ENCODE results near the gene CFHR4. TPM values are rescaled to one million over a fixed set of nuclear protein-coding genes. Genes with fewer than 3 reads are reported as not detected.
"Not testable (repeated sequence)": the region's sequence is repeated elsewhere in the genome, so short reads cannot be mapped to it uniquely, and the experiment has no call there.

CFHR4 gene
- total RNA-seq, 1 donor = not detected

DNA sequence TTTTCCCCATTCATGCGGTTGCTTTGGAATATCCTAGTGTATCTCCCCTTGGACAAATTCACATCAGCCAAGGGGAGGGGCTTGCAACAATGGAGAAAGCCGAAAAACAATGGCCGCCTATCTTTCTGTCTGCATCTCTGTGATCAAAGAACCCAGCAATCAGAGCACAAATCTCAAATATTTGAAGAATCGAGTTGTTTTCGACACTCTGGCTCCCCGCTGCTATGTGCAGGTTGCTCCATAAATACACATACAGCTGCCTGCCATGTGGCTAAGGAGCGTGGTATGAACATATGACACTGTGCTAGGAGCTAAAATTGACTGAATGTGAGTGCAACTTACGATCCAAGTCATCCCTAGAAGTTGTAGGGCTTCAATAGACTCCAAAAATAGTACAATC lies 8.5 kb downstream of the CFHR4 start:
- TF ChIP-seq, protein P1, sequence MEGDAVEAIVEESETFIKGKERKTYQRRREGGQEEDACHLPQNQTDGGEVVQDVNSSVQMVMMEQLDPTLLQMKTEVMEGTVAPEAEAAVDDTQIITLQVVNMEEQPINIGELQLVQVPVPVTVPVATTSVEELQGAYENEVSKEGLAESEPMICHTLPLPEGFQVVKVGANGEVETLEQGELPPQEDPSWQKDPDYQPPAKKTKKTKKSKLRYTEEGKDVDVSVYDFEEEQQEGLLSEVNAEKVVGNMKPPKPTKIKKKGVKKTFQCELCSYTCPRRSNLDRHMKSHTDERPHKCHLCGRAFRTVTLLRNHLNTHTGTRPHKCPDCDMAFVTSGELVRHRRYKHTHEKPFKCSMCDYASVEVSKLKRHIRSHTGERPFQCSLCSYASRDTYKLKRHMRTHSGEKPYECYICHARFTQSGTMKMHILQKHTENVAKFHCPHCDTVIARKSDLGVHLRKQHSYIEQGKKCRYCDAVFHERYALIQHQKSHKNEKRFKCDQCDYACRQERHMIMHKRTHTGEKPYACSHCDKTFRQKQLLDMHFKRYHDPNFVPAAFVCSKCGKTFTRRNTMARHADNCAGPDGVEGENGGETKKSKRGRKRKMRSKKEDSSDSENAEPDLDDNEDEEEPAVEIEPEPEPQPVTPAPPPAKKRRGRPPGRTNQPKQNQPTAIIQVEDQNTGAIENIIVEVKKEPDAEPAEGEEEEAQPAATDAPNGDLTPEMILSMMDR (IDR thresholded peaks at IDR 0.05; ENCODE audit: insufficient read depth, low read depth, low read length) = no peak
- H3K4me3 ChIP-seq (ENCODE audit: low read depth, low read length) = no peak overlapping the region
- no peak for DNase-seq (ENCODE audit: low read depth)

DNA sequence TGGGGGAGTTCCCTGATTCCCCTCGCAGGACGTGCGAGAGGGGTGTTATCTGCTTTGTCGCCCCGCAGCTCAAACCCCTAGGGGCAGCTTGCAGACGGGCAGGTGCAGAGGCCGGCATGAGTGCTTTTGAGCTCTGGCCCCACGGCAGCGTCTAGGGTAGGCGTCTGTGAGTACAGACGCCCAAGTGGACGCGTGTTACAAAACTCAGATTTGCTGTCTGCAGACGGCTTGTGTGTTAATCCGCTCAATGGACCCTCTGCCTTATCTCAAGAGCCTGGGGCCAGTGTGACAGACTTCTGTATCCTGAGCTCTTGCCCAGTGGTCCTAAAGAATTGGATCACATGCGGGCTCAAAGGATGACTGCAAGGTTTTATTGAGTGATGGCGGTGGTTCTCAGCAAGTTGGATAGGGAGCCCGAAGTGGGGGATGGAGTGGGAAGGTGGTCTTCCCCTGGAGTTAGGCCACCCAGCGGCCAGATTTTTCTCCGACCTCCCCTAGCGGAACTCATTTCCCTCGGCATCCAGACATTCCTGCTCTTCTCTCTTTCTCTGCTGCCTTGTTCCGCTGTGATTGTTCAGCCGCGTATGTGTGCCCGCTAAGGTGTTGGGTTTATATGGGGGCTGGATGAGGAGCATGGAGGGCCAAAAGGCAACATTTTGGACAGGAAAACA lies 9.4 kb downstream of the CFHR4 start:
- TF ChIP-seq, protein P1 (IDR thresholded peaks at IDR 0.05; ENCODE audit: insufficient read depth, low read depth, low read length) = no peak
- no peak overlapping the region for H3K4me3 ChIP-seq (ENCODE audit: low read depth, low read length)
- no peak for DNase-seq (ENCODE audit: low read depth)

DNA sequence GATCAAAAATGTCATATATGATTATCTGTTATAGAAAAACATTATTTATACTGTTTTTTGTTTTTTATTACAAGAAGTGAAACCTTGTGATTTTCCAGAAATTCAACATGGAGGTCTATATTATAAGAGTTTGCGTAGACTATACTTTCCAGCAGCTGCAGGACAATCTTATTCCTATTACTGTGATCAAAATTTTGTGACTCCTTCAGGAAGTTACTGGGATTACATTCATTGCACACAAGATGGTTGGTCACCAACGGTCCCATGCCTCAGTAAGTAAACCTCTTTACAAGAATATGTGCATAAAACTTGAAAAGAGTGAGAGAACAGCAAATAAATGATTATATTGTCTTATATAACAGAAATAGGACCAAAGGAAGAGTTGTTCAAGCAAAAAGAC lies 14.5 kb downstream of the CFHR4 start:
- TF ChIP-seq, protein P1 (IDR thresholded peaks at IDR 0.05; ENCODE audit: insufficient read depth, low read depth, low read length) = no peak
- H3K4me3 ChIP-seq (ENCODE audit: low read depth, low read length) = no peak overlapping the region
- DNase-seq (ENCODE audit: low read depth) = no peak

DNA sequence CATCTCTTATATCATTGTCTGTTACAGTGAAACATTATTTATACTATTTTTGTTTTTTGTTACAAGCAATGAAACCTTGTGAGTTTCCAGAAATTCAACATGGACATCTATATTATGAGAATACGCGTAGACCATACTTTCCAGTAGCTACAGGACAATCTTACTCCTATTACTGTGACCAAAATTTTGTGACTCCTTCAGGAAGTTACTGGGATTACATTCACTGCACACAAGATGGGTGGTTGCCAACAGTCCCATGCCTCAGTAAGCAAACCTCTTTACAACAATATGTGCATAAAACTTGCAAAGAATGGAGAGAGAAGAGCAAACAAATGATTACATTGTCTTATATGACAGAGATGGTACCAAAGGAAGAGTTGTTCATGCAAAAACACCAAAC lies 22.4 kb downstream of the CFHR4 start:
- TF ChIP-seq, protein P1 (IDR thresholded peaks at IDR 0.05; ENCODE audit: insufficient read depth, low read depth, low read length) = no peak
- no peak for DNase-seq (ENCODE audit: low read depth)
- no peak overlapping the region for H3K4me3 ChIP-seq (ENCODE audit: low read depth, low read length)

DNA sequence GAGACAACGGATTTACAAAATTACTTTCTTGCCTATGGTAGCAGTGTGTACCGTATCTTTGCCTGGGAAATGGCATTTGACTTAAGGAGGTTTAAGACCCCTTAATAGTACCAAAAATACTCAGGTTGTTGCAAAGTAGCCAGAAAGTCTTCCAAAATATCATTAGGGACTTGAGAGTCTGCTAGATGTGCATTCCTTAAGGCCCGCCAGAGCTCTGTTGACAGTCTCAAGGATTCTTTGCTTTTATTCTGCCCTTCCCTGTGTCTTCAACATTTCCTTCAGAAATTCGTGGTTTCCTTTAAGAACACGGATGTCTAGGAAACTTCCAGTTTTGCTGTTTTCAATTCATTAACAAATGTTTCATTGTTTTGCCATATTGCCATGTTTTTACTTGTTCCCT lies 24.4 kb downstream of the CFHR4 start:
- DNase-seq (ENCODE audit: low read depth); H3K4me3 ChIP-seq (ENCODE audit: low read depth, low read length): not testable (repeated sequence)

DNA sequence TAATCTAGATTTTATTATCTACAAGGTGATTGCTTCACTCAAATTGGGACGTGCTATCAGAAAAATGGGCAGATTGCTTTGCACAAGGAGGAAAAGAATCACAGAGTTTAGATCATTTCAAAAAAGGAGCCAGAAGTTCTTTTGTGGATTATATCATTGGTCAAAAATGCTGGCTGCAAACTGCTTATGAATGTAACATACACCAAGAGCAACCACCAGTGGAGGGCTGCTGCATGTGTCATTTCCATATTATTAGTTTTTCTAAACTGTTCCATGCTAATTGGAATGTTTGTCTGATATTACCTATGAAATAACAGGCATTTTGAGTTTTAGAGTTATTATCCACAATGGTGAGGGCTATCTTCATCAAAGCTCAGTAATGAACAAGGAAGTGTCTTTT lies 39.0 kb downstream of the CFHR4 start:
- DNase-seq (ENCODE audit: low read depth); H3K4me3 ChIP-seq (ENCODE audit: low read depth, low read length): not testable (repeated sequence)

DNA sequence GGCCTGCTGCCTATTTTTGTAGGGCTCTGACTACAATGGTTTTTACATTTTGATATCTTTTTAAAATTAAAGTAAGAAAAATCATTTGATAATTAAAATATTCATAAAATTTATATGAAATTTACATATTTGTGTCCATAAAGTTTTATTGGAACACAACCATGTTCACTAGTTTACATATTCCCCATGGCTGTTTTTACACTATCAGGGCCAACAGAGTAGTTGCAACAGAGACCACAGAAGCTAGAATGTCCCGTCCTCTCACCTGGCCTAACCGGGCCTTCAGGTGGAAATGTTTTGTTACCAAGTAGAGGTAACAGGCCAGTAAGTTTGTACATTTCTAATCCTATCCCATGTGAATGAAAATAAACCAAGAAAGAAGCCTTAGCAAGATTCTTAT lies 45.0 kb downstream of the CFHR4 start:
- DNase-seq (ENCODE audit: low read depth); H3K4me3 ChIP-seq (ENCODE audit: low read depth, low read length): not testable (repeated sequence)

DNA sequence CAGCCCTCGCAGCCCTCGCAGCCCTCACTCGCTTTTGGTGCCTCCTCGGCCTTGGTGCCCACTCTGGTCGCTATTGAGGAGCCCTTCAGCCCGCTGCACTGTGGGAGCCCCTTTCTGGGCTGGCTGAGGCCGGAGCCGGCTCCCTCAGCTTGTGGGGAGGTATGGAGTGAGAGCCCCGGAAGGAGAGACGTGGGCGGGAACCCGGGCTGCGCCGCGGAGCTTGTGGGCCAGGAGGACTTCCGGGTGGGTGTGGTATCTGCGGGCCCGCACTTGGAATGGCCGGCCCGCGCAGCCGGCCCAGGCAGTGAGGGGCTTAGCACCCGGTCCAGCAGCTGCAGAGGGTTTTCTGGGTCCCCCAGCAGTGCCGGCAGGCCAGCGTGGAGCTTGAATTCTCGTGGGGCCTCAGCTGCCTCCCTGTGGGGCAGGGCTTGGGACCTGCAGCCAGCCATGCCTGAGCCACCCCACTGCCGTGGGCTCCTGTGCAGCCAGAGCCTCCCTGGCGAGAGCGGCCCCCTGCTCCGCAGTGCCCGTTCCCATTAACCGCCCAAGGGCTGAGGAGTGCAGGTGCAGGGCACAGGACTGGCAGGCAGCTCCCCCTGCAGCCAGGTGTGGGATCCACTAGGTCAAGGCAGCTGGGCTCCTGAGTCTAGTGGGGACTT lies 45.8 kb downstream of the CFHR4 start:
- DNase-seq (ENCODE audit: low read depth) = no peak
- TF ChIP-seq, protein P1 (IDR thresholded peaks at IDR 0.05; ENCODE audit: insufficient read depth, low read depth, low read length) = no peak
- H3K4me3 ChIP-seq (ENCODE audit: low read depth, low read length) = no peak overlapping the region

DNA sequence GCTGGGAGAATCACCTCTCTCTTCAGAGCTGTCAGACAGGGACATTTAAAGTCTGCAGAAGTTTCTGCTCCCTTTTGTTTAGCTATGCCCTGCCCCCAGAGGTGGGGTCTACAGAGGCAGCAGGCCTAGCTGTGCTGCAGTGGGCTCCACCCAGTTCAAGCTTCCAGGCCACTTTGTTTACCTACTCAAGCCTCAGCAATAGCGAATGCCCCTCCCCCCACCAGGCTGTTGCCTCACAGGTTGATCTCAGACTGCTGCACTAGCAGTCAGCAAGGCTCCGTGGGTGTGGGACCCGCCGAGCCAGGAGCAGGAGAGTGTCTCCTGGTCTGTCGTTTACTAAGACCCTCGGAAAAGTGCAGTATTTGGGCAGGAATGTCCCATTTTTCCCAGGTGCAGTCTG lies 53.6 kb downstream of the CFHR4 start:
- not testable (repeated sequence) for H3K4me3 ChIP-seq (ENCODE audit: low read depth, low read length); DNase-seq (ENCODE audit: low read depth)

DNA sequence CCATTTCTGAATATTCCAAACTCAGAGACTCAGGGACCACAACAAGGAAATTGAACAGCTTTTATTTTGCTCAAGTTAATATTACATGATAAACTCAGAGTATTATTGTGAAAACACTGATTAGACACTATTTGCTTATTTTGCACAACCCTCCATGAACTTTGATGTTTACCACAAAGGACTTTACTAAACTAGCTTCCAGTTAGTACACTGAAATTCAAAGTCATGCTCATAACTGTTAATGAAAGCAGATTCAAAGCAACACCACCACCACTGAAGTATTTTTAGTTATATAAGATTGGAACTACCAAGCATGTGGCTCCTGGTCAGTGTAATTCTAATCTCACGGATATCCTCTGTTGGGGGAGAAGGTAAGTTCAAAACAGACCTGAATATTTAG lies 55.7 kb downstream of the CFHR4 start, which contains the start of gene CFHR2:
CFHR2 (plus strand) TSS at position 171 of the 400 bp plus-strand sequence; CDS start at position 314, 143 bp downstream.
- not testable (repeated sequence) for H3K4me3 ChIP-seq (ENCODE audit: low read depth, low read length); DNase-seq (ENCODE audit: low read depth)

Measured in fibroblast of villous mesenchyme (primary cell).